ENCODE measurements around the gene EPHB3.

Gene EPHB3

GRCh38 chr3:184602372-184603150, 41.0 kb downstream of the EPHB3 start:
- DNase-seq: no peak
- Histone ChIP-seq H3K27ac (no peak overlapping the region), H3K36me3 (no peaks in the 10 kb centered on the region), H3K9me3 (ENCODE audit: severe bottlenecking) (no peaks in the 10 kb centered on the region), H3K4me3 (ENCODE audit: low read depth, low read length) (no peak overlapping the region), H3K27me3 (ENCODE audit: insufficient read depth, low read depth, severe bottlenecking) (no peaks in the 10 kb centered on the region)
- TF ChIP-seq, protein P1, sequence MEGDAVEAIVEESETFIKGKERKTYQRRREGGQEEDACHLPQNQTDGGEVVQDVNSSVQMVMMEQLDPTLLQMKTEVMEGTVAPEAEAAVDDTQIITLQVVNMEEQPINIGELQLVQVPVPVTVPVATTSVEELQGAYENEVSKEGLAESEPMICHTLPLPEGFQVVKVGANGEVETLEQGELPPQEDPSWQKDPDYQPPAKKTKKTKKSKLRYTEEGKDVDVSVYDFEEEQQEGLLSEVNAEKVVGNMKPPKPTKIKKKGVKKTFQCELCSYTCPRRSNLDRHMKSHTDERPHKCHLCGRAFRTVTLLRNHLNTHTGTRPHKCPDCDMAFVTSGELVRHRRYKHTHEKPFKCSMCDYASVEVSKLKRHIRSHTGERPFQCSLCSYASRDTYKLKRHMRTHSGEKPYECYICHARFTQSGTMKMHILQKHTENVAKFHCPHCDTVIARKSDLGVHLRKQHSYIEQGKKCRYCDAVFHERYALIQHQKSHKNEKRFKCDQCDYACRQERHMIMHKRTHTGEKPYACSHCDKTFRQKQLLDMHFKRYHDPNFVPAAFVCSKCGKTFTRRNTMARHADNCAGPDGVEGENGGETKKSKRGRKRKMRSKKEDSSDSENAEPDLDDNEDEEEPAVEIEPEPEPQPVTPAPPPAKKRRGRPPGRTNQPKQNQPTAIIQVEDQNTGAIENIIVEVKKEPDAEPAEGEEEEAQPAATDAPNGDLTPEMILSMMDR (IDR thresholded peaks at IDR 0.05; ENCODE audit: low read depth, low read length): no peak

DNA sequence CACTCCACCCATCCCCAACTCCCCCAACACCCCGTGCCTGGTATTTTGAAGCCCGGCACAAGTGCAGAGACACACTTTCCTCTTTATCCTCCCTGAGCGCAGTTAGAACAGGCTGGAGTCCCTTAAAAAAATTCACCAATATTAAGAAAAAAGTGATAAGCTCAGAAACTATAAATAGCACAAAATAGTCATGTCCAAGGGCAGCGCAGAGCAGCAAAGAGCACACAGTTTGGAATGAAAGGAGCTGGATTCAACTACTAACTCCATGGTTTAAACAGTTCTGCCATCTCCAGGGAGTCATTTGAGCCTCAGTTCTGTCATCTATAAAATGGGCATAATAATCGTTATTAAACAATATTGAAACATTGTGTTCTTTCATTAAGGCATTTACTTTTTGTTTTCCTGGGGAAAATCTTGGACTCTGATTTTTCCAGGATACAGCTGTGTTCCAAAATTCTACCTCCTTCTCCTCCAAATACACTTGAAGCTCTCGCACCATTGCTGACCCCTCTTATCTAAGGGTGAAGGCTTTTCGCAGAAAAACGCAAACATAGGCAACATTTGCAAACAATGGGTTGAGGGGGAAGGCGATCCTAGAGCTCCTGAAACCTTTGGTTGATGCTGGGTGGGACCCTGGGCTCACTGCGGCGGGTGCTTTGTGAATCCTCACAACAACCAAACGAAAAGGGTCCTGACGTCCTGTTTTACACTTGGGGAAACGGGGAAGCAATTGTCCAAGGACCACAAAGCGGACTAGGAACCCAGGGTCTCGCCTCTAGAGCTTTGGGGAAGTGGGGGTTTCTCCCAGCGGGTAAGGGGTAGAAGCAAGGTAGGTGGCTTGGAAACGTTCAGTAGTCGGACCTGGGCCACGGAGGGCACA, 41.8 kb downstream of the EPHB3 start:
- TF ChIP-seq, protein P1 (IDR thresholded peaks at IDR 0.05; ENCODE audit: low read depth, low read length): no peak
- H3K27ac ChIP-seq: no peak overlapping the region
- no peak for DNase-seq
- no peaks in the 10 kb centered on the region for H3K27me3 ChIP-seq (ENCODE audit: insufficient read depth, low read depth, severe bottlenecking)
- no peak overlapping the region for H3K4me3 ChIP-seq (ENCODE audit: low read depth, low read length)
- H3K36me3 ChIP-seq: no peaks in the 10 kb centered on the region
- H3K9me3 ChIP-seq (ENCODE audit: severe bottlenecking): no peaks in the 10 kb centered on the region

DNA sequence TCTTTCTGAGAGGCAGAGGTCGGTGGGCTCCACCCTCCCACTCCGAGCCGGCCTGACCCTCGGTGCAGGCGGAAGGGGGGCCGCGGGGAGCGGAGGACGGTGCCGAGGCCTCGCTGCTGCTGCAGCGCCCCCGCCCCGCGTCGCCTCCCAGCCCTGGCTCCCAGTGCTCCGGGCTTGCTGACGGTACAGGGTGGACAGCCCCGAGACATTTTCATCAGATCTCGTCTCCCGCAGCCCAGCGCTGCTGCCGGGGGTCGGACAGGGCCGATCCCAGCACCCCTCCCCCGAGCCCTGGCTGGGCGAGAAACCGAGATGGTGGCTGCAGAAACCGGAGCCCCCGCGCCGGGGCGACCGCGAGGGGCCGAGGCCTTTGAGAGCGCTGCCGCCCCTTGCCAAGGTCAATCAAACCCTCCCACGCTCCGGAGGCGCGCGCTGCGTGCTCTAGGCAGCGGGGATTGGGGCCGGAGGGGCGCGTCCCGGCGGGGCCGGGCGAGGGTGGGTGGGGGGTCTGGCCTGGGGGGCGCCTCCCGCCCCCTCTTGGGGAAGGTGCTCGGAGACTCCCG, 42.5 kb downstream of the EPHB3 start:
- H3K27ac ChIP-seq: no peak overlapping the region
- no peaks in the 10 kb centered on the region for H3K9me3 ChIP-seq (ENCODE audit: severe bottlenecking)
- no peak overlapping the region for H3K4me3 ChIP-seq (ENCODE audit: low read depth, low read length)
- no peaks in the 10 kb centered on the region for H3K36me3 ChIP-seq
- TF ChIP-seq, protein P1 (IDR thresholded peaks at IDR 0.05; ENCODE audit: low read depth, low read length): no peak
- no peak for DNase-seq
- H3K27me3 ChIP-seq (ENCODE audit: insufficient read depth, low read depth, severe bottlenecking): no peaks in the 10 kb centered on the region

GRCh38 chr3:184604615-184605290, 43.2 kb downstream of the EPHB3 start:
- no peak overlapping the region for H3K4me3 ChIP-seq (ENCODE audit: low read depth, low read length)
- no peaks in the 10 kb centered on the region for H3K9me3 ChIP-seq (ENCODE audit: severe bottlenecking)
- TF ChIP-seq, protein P1 (IDR thresholded peaks at IDR 0.05; ENCODE audit: low read depth, low read length): no peak
- H3K36me3 ChIP-seq: no peaks in the 10 kb centered on the region
- DNase-seq: no peak
- H3K27ac ChIP-seq: no peak overlapping the region
- no peaks in the 10 kb centered on the region for H3K27me3 ChIP-seq (ENCODE audit: insufficient read depth, low read depth, severe bottlenecking)

- no peak overlapping the region for H3K4me3 ChIP-seq (ENCODE audit: low read depth, low read length)
- H3K27ac ChIP-seq: no peak overlapping the region
- TF ChIP-seq, protein P1 (IDR thresholded peaks at IDR 0.05; ENCODE audit: low read depth, low read length): no peak
- H3K9me3 ChIP-seq (ENCODE audit: severe bottlenecking): no peaks in the 10 kb centered on the region
- H3K27me3 ChIP-seq (ENCODE audit: insufficient read depth, low read depth, severe bottlenecking): no peaks in the 10 kb centered on the region
- DNase-seq: no peak
- no peaks in the 10 kb centered on the region for H3K36me3 ChIP-seq
Observed at GRCh38 chr3:184608209-184608608, 46.6 kb downstream of the EPHB3 start.

All from WERI-Rb-1 (cell line).